ENCODE measurements around the gene AP1G1.

DNA sequence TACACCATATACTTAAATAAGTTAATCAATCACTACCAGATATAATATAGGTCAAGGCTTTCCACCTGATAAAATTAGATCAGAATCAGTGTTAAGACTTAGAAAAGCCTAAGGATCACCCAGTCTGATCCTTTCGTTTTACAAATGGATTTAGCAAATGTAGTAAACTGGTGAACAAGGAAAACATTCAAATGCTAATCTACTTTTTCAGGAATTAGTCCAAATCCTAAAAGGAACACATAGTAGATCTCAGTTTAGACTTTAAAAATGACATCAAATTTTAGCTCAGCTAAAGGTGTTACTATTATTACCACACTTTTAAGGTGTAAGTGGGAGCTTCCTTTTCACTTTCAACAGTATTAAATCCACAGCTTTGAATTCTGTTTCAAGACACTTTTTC, 96.1 kb downstream of the AP1G1 start:
- TF ChIP-seq, protein P1, sequence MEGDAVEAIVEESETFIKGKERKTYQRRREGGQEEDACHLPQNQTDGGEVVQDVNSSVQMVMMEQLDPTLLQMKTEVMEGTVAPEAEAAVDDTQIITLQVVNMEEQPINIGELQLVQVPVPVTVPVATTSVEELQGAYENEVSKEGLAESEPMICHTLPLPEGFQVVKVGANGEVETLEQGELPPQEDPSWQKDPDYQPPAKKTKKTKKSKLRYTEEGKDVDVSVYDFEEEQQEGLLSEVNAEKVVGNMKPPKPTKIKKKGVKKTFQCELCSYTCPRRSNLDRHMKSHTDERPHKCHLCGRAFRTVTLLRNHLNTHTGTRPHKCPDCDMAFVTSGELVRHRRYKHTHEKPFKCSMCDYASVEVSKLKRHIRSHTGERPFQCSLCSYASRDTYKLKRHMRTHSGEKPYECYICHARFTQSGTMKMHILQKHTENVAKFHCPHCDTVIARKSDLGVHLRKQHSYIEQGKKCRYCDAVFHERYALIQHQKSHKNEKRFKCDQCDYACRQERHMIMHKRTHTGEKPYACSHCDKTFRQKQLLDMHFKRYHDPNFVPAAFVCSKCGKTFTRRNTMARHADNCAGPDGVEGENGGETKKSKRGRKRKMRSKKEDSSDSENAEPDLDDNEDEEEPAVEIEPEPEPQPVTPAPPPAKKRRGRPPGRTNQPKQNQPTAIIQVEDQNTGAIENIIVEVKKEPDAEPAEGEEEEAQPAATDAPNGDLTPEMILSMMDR (IDR thresholded peaks at IDR 0.05) = no peak
- no peak for TF ChIP-seq POLR2A (IDR thresholded peaks at IDR 0.05; ENCODE audit: low read length)
- TF ChIP-seq TP53 (CRISPR knock-in tag; IDR thresholded peaks at IDR 0.05) = no peak
- TF ChIP-seq BHLHE40 (IDR thresholded peaks at IDR 0.05; ENCODE audit: low read depth, low read length) = no peak
- no peak for TF ChIP-seq JUN (IDR thresholded peaks at IDR 0.05)
- TF ChIP-seq RAD21 (conservative IDR thresholded peaks at IDR 0.05 in 1 of 2, IDR thresholded peaks at IDR 0.05 in 1 of 2) = no peak
- TF ChIP-seq, protein P2, sequence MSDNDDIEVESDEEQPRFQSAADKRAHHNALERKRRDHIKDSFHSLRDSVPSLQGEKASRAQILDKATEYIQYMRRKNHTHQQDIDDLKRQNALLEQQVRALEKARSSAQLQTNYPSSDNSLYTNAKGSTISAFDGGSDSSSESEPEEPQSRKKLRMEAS (IDR thresholded peaks at IDR 0.05) = no peak
- no peak for TF ChIP-seq MAZ (IDR thresholded peaks at IDR 0.05; ENCODE audit: borderline replicate concordance, low read depth, low read length)
- TF ChIP-seq MAFK (IDR thresholded peaks at IDR 0.05; ENCODE audit: partially characterized antibody) = no peak
- no peak for TF ChIP-seq CBX8 (IDR thresholded peaks at IDR 0.05)
- TF ChIP-seq HDAC2 (IDR thresholded peaks at IDR 0.05) = no peak
- TF ChIP-seq CHD2 (IDR thresholded peaks at IDR 0.05; ENCODE audit: low read length, partially characterized antibody) = no peak
- TF ChIP-seq, protein P3, sequence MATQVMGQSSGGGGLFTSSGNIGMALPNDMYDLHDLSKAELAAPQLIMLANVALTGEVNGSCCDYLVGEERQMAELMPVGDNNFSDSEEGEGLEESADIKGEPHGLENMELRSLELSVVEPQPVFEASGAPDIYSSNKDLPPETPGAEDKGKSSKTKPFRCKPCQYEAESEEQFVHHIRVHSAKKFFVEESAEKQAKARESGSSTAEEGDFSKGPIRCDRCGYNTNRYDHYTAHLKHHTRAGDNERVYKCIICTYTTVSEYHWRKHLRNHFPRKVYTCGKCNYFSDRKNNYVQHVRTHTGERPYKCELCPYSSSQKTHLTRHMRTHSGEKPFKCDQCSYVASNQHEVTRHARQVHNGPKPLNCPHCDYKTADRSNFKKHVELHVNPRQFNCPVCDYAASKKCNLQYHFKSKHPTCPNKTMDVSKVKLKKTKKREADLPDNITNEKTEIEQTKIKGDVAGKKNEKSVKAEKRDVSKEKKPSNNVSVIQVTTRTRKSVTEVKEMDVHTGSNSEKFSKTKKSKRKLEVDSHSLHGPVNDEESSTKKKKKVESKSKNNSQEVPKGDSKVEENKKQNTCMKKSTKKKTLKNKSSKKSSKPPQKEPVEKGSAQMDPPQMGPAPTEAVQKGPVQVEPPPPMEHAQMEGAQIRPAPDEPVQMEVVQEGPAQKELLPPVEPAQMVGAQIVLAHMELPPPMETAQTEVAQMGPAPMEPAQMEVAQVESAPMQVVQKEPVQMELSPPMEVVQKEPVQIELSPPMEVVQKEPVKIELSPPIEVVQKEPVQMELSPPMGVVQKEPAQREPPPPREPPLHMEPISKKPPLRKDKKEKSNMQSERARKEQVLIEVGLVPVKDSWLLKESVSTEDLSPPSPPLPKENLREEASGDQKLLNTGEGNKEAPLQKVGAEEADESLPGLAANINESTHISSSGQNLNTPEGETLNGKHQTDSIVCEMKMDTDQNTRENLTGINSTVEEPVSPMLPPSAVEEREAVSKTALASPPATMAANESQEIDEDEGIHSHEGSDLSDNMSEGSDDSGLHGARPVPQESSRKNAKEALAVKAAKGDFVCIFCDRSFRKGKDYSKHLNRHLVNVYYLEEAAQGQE (IDR thresholded peaks at IDR 0.05) = no peak
